SK-N-SH treated with all-trans-retinoic acid at 6 μM for 48 hours (cell line): ENCODE data around the gene TNNC2.

Source experiments
- ATAC-seq: fragments of 200-7000 bp; cut with Tn5 transposase; 3 replicates; pipeline ENCODE4 v1.9.1; 2020; ENCODE audit warnings: mild to moderate bottlenecking, moderate library complexity
- ARNTL ChIP-seq: fragments of 450-650 bp; formaldehyde crosslinking; IDR thresholded peaks from 2 replicates; pipeline ENCODE4 v1.5.0; 2020; ENCODE audit warnings: low read depth, mild to moderate bottlenecking, moderate library complexity, borderline replicate concordance
- BACH2 ChIP-seq: fragments of 250-450 bp; sonication (Bioruptor Pico); IDR thresholded peaks from 2 replicates; pipeline ENCODE4 v1.9.0; 2021; ENCODE audit warnings: mild to moderate bottlenecking, borderline replicate concordance
- CSDC2 ChIP-seq: fragments of 250-450 bp; sonication (Bioruptor Pico); IDR thresholded peaks from 2 replicates; pipeline ENCODE4 v1.5.0; 2020; ENCODE audit warnings: mild to moderate bottlenecking, moderate library complexity
- CSRNP3 ChIP-seq: fragments of 250-450 bp; sonication (Bioruptor Pico); IDR thresholded peaks from 2 replicates; pipeline ENCODE4 v1.5.1; 2021; ENCODE audit warnings: mild to moderate bottlenecking, moderate library complexity
- GLIS3 ChIP-seq: fragments of 250-450 bp; sonication (Bioruptor Pico); IDR thresholded peaks from 2 replicates; pipeline ENCODE4 v1.5.0; 2020; ENCODE audit warnings: mild to moderate bottlenecking, moderate library complexity
- ISL1 ChIP-seq: fragments of 250-450 bp; sonication (Bioruptor Pico); IDR thresholded peaks from 2 replicates; pipeline ENCODE4 v2.1.2; 2022; ENCODE audit warnings: mild to moderate bottlenecking, moderate library complexity
- OSR1 ChIP-seq: fragments of 250-450 bp; sonication (Bioruptor Pico); IDR thresholded peaks from 2 replicates; pipeline ENCODE4 v1.8.0; 2022; ENCODE audit warnings: moderate library complexity, mild to moderate bottlenecking, inconsistent platforms
- POU6F1 ChIP-seq: fragments of 250-450 bp; sonication (Bioruptor Pico); IDR thresholded peaks from 2 replicates; pipeline ENCODE4 v1.8.0; 2021; ENCODE audit warnings: low read depth, mild to moderate bottlenecking, moderate library complexity, borderline replicate concordance
- PPARA ChIP-seq: fragments of 250-450 bp; sonication (Bioruptor Pico); IDR thresholded peaks from 2 replicates; pipeline ENCODE4 v1.5.0; 2020; ENCODE audit warnings: mild to moderate bottlenecking, borderline replicate concordance
- RARB ChIP-seq: fragments of 250-450 bp; sonication (Bioruptor Pico); IDR thresholded peaks from 2 replicates; pipeline ENCODE4 v1.8.0; 2021; ENCODE audit warnings: mild to moderate bottlenecking, moderate library complexity
- SNAI2 ChIP-seq: fragments of 250-450 bp; sonication (Bioruptor Pico); IDR thresholded peaks from 2 replicates; pipeline ENCODE4 v1.5.0; 2020; ENCODE audit warnings: mild to moderate bottlenecking, moderate library complexity
- TOX ChIP-seq: fragments of 250-450 bp; sonication (Bioruptor Pico); IDR thresholded peaks from 2 replicates; pipeline ENCODE4 v1.8.0; 2021; ENCODE audit warnings: mild to moderate bottlenecking, moderate library complexity, borderline replicate concordance
- ZC3H10 ChIP-seq: fragments of 250-450 bp; sonication (Bioruptor Pico); IDR thresholded peaks from 2 replicates; pipeline ENCODE4 v1.5.1; 2021; ENCODE audit warnings: mild to moderate bottlenecking, moderate library complexity
- ZFP3 ChIP-seq: fragments of 250-450 bp; sonication (Bioruptor Pico); IDR thresholded peaks from 2 replicates; pipeline ENCODE4 v1.5.0; 2020; ENCODE audit warnings: mild to moderate bottlenecking, moderate library complexity
- ZFP30 ChIP-seq: fragments of 450-650 bp; formaldehyde crosslinking; IDR thresholded peaks from 2 replicates; pipeline ENCODE4 v1.5.0; 2022; ENCODE audit warnings: mild to moderate bottlenecking, moderate library complexity
- ZNF565 ChIP-seq: fragments of 450-650 bp; formaldehyde crosslinking; conservative IDR thresholded peaks from 2 replicates; pipeline ENCODE4 v1.5.0; 2020; ENCODE audit warnings: low read depth, mild to moderate bottlenecking, moderate library complexity
- ZNF70 ChIP-seq: fragments of 450-650 bp; formaldehyde crosslinking; IDR thresholded peaks from 2 replicates; pipeline ENCODE4 v1.5.0; 2020; ENCODE audit warnings: mild to moderate bottlenecking, moderate library complexity
- ZNF8 ChIP-seq: fragments of 450-650 bp; formaldehyde crosslinking; IDR thresholded peaks from 2 replicates; pipeline ENCODE4 v1.5.0; 2020; ENCODE audit warnings: mild to moderate bottlenecking, moderate library complexity
- TF ChIP-seq, protein P1 (sequence below): fragments of 250-450 bp; sonication (Bioruptor Pico); IDR thresholded peaks from 2 replicates; pipeline ENCODE4 v1.8.0; 2020; ENCODE audit warnings: mild to moderate bottlenecking, moderate library complexity, borderline replicate concordance
- TF ChIP-seq, protein P2 (sequence below): fragments of 250-450 bp; sonication (Bioruptor Pico); IDR thresholded peaks from 2 replicates; pipeline ENCODE4 v1.5.0; 2020; ENCODE audit warnings: mild to moderate bottlenecking, moderate library complexity
- TF ChIP-seq, protein P3 (sequence below): fragments of 250-450 bp; sonication (Bioruptor Pico); IDR thresholded peaks from 2 replicates; pipeline ENCODE4 v1.5.1; 2020; ENCODE audit warnings: low read depth, mild to moderate bottlenecking, moderate library complexity

Gene TNNC2

GRCh38 chr20:45834797-45835161, 7.7 kb upstream of the TNNC2 start:
- ATAC-seq = no peak
- TF ChIP-seq, protein P1, sequence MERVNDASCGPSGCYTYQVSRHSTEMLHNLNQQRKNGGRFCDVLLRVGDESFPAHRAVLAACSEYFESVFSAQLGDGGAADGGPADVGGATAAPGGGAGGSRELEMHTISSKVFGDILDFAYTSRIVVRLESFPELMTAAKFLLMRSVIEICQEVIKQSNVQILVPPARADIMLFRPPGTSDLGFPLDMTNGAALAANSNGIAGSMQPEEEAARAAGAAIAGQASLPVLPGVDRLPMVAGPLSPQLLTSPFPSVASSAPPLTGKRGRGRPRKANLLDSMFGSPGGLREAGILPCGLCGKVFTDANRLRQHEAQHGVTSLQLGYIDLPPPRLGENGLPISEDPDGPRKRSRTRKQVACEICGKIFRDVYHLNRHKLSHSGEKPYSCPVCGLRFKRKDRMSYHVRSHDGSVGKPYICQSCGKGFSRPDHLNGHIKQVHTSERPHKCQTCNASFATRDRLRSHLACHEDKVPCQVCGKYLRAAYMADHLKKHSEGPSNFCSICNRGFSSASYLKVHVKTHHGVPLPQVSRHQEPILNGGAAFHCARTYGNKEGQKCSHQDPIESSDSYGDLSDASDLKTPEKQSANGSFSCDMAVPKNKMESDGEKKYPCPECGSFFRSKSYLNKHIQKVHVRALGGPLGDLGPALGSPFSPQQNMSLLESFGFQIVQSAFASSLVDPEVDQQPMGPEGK (CRISPR knock-in tag) = no peak
- no peak for TF ChIP-seq ZNF8
- TF ChIP-seq, protein P2, sequence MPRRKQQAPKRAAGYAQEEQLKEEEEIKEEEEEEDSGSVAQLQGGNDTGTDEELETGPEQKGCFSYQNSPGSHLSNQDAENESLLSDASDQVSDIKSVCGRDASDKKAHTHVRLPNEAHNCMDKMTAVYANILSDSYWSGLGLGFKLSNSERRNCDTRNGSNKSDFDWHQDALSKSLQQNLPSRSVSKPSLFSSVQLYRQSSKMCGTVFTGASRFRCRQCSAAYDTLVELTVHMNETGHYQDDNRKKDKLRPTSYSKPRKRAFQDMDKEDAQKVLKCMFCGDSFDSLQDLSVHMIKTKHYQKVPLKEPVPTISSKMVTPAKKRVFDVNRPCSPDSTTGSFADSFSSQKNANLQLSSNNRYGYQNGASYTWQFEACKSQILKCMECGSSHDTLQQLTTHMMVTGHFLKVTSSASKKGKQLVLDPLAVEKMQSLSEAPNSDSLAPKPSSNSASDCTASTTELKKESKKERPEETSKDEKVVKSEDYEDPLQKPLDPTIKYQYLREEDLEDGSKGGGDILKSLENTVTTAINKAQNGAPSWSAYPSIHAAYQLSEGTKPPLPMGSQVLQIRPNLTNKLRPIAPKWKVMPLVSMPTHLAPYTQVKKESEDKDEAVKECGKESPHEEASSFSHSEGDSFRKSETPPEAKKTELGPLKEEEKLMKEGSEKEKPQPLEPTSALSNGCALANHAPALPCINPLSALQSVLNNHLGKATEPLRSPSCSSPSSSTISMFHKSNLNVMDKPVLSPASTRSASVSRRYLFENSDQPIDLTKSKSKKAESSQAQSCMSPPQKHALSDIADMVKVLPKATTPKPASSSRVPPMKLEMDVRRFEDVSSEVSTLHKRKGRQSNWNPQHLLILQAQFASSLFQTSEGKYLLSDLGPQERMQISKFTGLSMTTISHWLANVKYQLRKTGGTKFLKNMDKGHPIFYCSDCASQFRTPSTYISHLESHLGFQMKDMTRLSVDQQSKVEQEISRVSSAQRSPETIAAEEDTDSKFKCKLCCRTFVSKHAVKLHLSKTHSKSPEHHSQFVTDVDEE (CRISPR knock-in tag) = no peak
- no peak for TF ChIP-seq CSDC2 (CRISPR knock-in tag)
- no peak for TF ChIP-seq ZC3H10 (CRISPR knock-in tag)
- TF ChIP-seq GLIS3 (CRISPR knock-in tag) = no peak
- no peak for TF ChIP-seq SNAI2 (CRISPR knock-in tag)
- TF ChIP-seq ZFP30 (CRISPR knock-in tag) = no peak
- TF ChIP-seq BACH2 (CRISPR knock-in tag) = no peak
- TF ChIP-seq CSRNP3 (CRISPR knock-in tag) = no peak
- TF ChIP-seq ISL1 = no peak
- no peak for TF ChIP-seq PPARA
- no peak for TF ChIP-seq OSR1 (CRISPR knock-in tag)
- no peak for TF ChIP-seq ZNF565 (CRISPR knock-in tag)
- TF ChIP-seq TOX (CRISPR knock-in tag) = no peak
- TF ChIP-seq ARNTL (CRISPR knock-in tag) = no peak
- TF ChIP-seq ZNF70 (CRISPR knock-in tag) = no peak
- TF ChIP-seq, all 23 proteins: peak for 0

DNA sequence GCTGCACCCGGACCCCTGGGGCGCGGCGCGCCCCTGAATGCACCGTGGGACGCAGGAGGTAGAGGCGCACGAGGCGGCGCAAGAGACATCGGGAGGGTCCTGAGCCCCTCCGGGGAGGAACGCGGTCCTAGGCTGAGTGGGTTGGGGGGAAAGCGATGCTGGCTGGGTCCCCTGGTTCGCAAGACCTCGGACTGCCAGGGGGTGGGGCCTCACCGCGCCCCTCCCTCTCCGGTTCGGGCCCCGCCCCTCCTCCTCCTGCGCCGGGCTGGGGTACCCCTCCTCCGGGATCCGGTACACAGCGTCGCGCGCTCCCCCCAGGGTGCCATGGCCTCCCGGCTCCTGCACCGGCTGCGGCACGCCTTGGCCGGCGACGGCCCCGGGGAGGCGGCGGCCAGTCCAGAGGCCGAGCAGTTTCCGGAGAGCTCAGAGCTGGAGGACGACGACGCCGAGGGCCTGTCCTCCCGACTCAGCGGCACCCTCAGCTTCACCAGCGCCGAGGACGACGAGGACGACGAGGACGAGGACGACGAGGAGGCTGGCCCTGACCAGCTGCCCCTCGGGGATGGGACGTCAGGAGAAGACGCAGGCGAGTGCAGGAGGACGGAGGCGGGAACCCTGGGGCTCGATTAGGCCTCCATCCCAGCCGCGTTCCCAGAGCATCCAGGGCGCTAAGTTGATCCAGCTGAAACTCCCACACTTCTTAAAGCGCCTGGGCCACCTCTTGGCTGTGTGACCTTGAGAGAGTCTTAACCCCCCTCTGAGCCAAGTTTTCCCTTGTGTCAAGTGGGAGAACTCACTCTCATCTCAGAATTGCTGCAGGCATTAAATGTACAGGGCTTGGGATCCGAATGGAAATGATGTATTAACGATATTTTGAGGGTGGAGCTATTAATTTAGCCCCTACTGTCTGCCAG, 7.0 kb upstream of the TNNC2 start:
- TF ChIP-seq ZFP3 (CRISPR knock-in tag) (0 out of 2 replicates have a peak, but pooled peaks have one; percentile 33), ZNF70 (CRISPR knock-in tag) (0 out of 2 replicates have a peak, but pooled peaks have one; percentile 5), ZNF565 (CRISPR knock-in tag) (no peak), ZNF8 (0 out of 2 replicates have a peak, but pooled peaks have one; percentile 3)
- TF ChIP-seq, protein P2 (CRISPR knock-in tag) = no peak
- peak; percentile 88 for ATAC-seq

DNA sequence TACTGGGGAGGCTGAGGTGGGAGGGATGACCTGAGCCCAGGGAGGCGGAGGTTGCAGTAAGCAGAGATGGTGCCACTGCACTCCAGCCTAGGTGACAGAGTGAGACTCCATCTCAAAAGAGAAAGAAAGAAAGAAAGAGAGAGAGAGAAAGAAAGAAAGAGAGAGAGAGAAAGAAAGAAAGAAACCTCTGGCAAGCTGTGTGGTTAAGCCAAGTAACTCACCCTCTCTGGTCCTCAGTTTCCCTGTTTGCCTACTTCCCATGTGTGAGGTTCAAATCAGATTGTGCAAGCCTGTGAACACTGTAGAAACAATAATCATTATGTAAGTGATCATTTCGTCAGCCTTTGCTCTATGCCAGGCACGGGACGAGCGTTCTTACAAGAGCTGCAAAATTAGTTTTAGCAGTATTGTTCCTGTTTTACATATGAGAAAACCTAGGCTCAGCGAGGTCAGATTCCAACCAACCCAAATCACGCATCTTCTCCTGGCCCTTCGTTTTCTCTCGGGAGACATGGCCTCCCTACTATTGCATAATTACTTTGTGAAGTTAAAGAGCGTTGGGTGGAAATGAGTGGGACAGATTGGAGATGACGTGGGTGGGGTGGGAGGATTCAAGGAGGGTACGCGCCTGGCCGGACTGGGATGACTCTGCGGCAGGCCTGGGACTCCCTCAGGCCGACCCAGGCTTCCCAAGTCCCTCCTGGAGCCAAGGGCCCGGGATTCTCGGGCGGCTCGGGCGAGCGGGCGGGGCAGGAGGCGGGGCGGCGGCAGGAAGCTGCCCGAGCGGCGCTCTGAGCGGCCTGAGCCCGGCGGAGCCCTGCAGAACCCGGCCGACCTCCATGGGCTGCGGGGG, 6.1 kb upstream of the TNNC2 start, which contains the start of gene SNX21:
Gene SNX21 (plus strand): TSS at position 770 of the 853 bp plus-strand sequence. CDS start 121 bp downstream, outside the sequence.
- ATAC-seq = peak; percentile 96
- TF ChIP-seq, protein P3, sequence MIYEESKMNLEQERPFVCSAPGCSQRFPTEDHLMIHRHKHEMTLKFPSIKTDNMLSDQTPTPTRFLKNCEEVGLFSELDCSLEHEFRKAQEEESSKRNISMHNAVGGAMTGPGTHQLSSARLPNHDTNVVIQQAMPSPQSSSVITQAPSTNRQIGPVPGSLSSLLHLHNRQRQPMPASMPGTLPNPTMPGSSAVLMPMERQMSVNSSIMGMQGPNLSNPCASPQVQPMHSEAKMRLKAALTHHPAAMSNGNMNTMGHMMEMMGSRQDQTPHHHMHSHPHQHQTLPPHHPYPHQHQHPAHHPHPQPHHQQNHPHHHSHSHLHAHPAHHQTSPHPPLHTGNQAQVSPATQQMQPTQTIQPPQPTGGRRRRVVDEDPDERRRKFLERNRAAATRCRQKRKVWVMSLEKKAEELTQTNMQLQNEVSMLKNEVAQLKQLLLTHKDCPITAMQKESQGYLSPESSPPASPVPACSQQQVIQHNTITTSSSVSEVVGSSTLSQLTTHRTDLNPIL (CRISPR knock-in tag) = no peak
- TF ChIP-seq ZNF8 (no peak), CSRNP3 (CRISPR knock-in tag) (no peak), SNAI2 (CRISPR knock-in tag) (no peak), ZNF565 (CRISPR knock-in tag) (no peak), ISL1 (no peak), OSR1 (CRISPR knock-in tag) (no peak), RARB (CRISPR knock-in tag) (no peak), POU6F1 (CRISPR knock-in tag) (no peak)
